Measurements from ENCODE around the gene MISP3.

MISP3 gene

DNA sequence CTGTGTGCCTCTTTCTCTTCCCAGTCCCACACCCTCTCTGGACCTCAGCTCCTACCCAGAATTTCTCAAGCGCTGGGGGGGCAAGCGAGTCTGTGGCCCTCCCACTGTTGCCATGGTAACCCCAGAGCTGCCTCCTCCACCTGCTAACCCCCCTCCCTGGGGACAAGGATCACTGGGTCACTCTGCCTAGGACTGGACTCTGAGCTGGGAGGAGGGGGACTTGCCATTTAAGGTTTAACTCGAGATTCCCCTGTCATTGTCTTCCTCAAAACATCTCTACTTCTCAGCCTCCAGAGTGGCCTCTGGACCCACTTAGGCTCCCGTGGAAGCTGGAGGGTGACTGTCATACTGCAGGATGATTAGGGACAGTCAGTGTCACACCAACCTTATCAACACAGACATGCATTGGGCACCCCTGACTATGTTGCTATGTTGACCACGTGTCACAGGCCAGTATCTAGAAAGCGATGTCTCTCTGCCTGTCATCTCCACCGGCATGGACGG lies 12.9 kb upstream of the MISP3 start:
- TF ChIP-seq, protein P1, sequence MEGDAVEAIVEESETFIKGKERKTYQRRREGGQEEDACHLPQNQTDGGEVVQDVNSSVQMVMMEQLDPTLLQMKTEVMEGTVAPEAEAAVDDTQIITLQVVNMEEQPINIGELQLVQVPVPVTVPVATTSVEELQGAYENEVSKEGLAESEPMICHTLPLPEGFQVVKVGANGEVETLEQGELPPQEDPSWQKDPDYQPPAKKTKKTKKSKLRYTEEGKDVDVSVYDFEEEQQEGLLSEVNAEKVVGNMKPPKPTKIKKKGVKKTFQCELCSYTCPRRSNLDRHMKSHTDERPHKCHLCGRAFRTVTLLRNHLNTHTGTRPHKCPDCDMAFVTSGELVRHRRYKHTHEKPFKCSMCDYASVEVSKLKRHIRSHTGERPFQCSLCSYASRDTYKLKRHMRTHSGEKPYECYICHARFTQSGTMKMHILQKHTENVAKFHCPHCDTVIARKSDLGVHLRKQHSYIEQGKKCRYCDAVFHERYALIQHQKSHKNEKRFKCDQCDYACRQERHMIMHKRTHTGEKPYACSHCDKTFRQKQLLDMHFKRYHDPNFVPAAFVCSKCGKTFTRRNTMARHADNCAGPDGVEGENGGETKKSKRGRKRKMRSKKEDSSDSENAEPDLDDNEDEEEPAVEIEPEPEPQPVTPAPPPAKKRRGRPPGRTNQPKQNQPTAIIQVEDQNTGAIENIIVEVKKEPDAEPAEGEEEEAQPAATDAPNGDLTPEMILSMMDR (IDR thresholded peaks at IDR 0.05; ENCODE audit: low read depth, low read length), result no peak
- H3K4me3 ChIP-seq (ENCODE audit: low read depth, low read length), result no peak overlapping the region

DNA sequence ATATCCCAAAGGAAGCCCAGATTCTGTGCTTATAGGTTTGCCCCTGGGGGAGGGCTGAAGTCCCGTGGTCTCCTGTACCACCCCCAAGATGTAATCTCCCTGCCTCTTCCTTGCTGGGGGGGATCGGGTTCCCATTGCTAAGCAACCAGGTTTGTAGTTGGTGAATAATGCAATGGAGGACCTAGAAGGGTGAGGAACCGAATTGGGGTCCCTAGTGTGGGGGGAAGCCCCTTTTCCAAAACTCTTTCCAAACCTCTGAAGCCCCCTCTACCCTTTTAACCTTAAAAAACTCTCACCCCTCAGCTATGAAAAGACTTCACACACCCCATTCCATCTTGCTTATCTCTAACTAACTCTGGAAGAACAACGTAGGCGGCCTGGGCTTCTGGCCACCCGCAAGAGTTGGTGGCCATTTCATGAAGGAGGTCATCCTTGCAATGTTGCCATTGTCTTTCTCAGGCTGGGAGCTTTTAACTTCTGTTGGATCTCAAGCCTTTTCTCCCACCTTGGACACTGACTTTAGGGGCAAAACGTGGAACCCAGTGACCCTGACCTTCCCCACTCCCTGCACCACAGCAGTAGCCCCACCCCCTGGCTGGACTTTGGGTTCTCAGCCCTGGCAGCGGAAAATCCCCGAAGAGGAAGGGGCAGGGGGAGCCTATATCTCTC lies 11.4 kb upstream of the MISP3 start:
- H3K4me3 ChIP-seq (ENCODE audit: low read depth, low read length), result no peak overlapping the region
- TF ChIP-seq, protein P1 (IDR thresholded peaks at IDR 0.05; ENCODE audit: low read depth, low read length), result no peak

DNA sequence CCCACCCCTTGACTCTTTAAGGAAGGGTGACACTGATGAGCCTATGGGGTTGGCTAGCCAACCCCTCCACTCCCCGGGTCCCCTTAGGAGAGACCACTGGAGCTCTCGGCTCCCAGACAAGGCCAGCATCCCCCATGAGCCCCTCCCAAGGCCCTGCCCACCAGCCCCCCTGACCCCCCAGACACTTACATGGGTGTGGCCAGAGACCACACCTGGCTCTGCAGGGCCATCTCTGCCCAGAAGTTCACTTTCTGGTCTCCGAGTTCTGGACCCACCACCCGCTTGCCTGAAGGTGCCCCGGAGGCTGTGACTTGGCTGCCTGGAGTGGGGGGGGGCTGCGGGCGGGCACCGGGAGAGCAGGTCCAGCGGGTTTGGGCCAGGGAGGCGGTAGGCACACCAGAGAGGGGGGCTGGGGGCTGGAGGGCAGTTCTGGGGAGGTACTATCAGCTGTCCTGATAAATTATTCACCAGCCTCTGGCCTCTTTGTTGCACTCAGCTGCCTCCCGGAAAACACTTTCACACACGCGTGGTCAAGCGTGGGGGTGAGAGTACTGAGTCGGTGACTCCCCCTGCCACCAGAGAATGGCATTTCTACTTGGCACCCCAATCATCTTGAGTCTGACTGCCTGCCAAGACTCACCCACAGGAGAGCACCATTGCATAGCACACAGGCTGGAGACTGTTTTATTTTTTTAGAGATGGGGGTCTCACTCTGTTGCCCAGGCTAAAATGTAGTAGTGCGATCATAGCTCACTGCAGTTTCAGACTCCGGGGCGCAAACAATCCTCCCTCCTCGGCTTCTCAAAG lies 10.6 kb upstream of the MISP3 start, which contains the start of gene PALM3:
Gene PALM3, minus strand, starts transcription at position 326 of the 807 bp plus-strand sequence. Its CDS starts 96 bp downstream, at position 230.
- TF ChIP-seq, protein P1 (IDR thresholded peaks at IDR 0.05; ENCODE audit: low read depth, low read length), result no peak
- H3K4me3 ChIP-seq (ENCODE audit: low read depth, low read length), result no peak within 1 kb of the TSS

DNA sequence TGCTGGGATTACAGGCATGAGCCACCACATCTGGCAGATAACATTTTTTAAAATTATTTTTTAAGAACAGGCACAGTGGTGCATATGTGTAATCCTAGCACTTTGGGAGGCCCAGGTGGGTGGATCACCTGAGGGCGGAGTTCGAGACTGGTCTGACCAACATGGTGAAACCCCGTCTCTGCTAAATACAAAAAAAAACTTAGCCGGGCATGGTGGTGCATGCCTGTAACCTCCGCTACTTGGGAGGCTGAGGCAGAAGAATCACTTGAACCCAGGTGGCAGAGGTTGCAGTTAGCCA lies 10.1 kb upstream of the MISP3 start:
- no peak overlapping the region for H3K4me3 ChIP-seq (ENCODE audit: low read depth, low read length)
- TF ChIP-seq, protein P1 (IDR thresholded peaks at IDR 0.05; ENCODE audit: low read depth, low read length), result no peak

DNA sequence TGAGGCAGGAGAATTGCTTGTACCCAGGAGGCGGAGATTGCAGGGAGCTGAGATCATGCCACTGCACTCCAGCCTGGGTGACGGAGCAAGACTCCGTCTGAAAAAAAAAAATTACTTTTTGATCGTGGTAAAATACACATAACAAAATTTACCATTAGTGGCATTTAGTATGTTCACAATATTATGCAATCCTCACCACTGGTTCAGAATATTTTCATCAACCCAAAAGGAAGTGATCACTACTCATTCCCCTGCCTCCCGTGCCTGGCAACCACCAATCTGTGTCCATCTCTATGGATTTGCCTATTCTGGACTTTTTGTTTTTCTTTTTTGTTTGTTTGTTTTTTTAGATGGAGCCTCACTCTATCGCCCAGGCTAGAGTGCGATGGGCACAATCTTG lies 9.5 kb upstream of the MISP3 start:
- H3K4me3 ChIP-seq (ENCODE audit: low read depth, low read length), result no peak overlapping the region
- TF ChIP-seq, protein P1 (IDR thresholded peaks at IDR 0.05; ENCODE audit: low read depth, low read length), result no peak

DNA sequence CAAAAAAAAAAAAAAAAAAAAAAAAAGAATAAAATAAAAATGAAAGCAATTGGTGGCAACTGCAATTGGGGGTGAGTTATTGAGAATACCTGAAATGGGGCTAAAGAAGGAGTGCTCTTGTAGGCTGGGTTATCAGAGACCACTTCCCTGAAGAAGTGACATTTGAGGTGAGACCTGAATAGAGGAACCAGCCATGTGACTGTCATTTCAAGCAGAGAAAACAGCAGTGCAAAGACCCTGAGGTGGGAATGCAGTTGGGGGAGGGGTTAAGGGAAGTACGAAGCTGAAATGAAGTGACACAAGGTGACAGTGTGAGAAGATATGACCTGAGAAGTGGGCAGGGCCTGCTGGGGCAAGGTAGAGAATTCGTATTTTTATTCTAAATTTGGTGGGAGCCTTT lies 6.5 kb upstream of the MISP3 start:
- TF ChIP-seq, protein P1 (IDR thresholded peaks at IDR 0.05; ENCODE audit: low read depth, low read length), result no peak
- no peak overlapping the region for H3K4me3 ChIP-seq (ENCODE audit: low read depth, low read length)
